Heart right ventricle (tissue), 16 donors: ENCODE measurements around the gene PLGRKT. TPM values are rescaled to one million over a fixed set of nuclear protein-coding genes. Genes with fewer than 3 reads are reported as not detected.

Experiments used
- ATAC-seq, 8 donors: fragments of 200-7000 bp; cut with Tn5 transposase; one replicate each; pipeline ENCODE4 v1.9.1; 2020; ENCODE audit warnings: mild to moderate bottlenecking in 8 of 8, moderate library complexity in 8 of 8, moderate number of reproducible peaks in 1 of 8
- DNase-seq, 2 donors: peaks; one replicate each; pipeline ENCODE4 v3.0.0-alpha.2; 2020
- H3K27ac ChIP-seq, 10 donors: fragments of 200-600 bp; sonication (generic) in 2 of 10; one replicate each; pipeline versions ENCODE4 v1.5.0 to v1.8.0; 2020 to 2022; ENCODE audit warnings: mild to moderate bottlenecking in 3 of 10
- H3K27me3 ChIP-seq, 7 donors: fragments of 200-600 bp; one replicate each; pipeline ENCODE4 v1.8.0; 2021 to 2022; ENCODE audit warnings: mild to moderate bottlenecking in 2 of 7
- H3K36me3 ChIP-seq, 9 donors: fragments of 200-600 bp; sonication (generic) in 1 of 9; one replicate each; pipeline versions ENCODE4 v1.5.0 to v1.8.0; 2020 to 2022; ENCODE audit warnings: mild to moderate bottlenecking in 2 of 9
- H3K4me1 ChIP-seq, 9 donors: fragments of 200-600 bp; sonication (generic) in 1 of 9; one replicate each; pipeline versions ENCODE4 v1.5.0 to v1.8.0; 2020 to 2022; ENCODE audit warnings: mild to moderate bottlenecking in 4 of 9
- H3K4me3 ChIP-seq, 10 donors: fragments of 200-600 bp; sonication (generic) in 2 of 10; one replicate each; pipeline versions ENCODE4 v1.5.0 to v1.8.0; 2020 to 2022; ENCODE audit warnings: mild to moderate bottlenecking in 7 of 10, moderate library complexity in 2 of 10
- H3K9me3 ChIP-seq, 11 donors: fragments of 200-600 bp in 10 of 11; sonication (generic) in 2 of 11; one replicate each; pipeline versions ENCODE4 v1.5.0 to v1.8.0; 2013 to 2022; ENCODE audit warnings: mild to moderate bottlenecking in 2 of 11, control low read depth in 1 of 11, moderate library complexity in 1 of 11
- WGBS, 2 donors: extraction: QIAGEN DNeasy Blood & Tissue Kit; methylation state at CpG; one replicate each; pipeline ENCODE4 v1.1.7; 2013; ENCODE audit warnings: inconsistent platforms in 1 of 2; 5-methylcytosine and 5-hydroxymethylcytosine counted together
- intact Hi-C, 10 donors: fragments of 100-400 bp; cut with DNase I; formaldehyde crosslinking; loops; one replicate each; pipeline versions ENCODE4 v1.11.1 to v1.14.2; 2022
- polyA plus RNA-seq, 2 donors: library from polyadenylated mRNA; stranded (reverse); fragments of 200-250 nt; gene quantifications; one replicate each; pipeline ENCODE4 v1.2.3, GENCODE V29; 2013
- total RNA-seq, 10 donors: library from RNA; stranded (reverse); fragmentation: NEBNext Ultra II Directional in 3 of 10; extraction: Animal tissue kit (Norgen Biotek cat#: 25700) in 3 of 10; gene quantifications; one replicate each; pipeline versions ENCODE4 v1.2.1 to v1.2.4, GENCODE V29; 2021 to 2023
- TF ChIP-seq, protein P1 (sequence below), 9 donors: fragments of 200-600 bp; sonication (generic) in 2 of 9; IDR thresholded peaks; one replicate each; pipeline versions ENCODE4 v1.5.0 to v1.8.0; 2021 to 2022; ENCODE audit warnings: antibody characterized with exemption in 9 of 9, mild to moderate bottlenecking in 5 of 9, moderate library complexity in 1 of 9
- donor health status: Arrhythmogenic right ventricular cardiomyopathy.
- donor health status: ischemic (EF 13 %, LVEDD 7.1; RV severe dilation, severe dysfunction).
- donor health status: healthy with polysubstance abuse.
- donor health status: DM: no; HTN: yes; CAD: no.
- donor health status: DM: no; HTN: no; CAD: no.
- donor health status: ischemic (EF 25% LVEDD 6.9; RV normal size, moderate dysfunction).
- donor health status: ischemic (EF 25% LVEDD 5.7; RV mildly dilated, moderate dysfunction).
- donor health status: healthy.
- donor health status: DM: yes; HTN: yes; CAD: no.
- donor health status: Ischemic cardiomyopathy.
- donor health status: ischemic (EF 35%, LVEDD 5.7; RV mildly dilated, moderate dysfunction).
- donor health status: nonischemic (EF 11% LVEDD 7.7; RV severe dilation, severe dysfunction).
- donor health status: DM: yes; HTN: yes; CAD: no.
- donor health status: PGD.
- donor health status: ischemic (EF 29% LVEDD 5.4; RV normal size, mild dysfunction).
- donor health status: nonischemic (EF 23%, LVEDD 6.1; RV moderate dilation, normal function).

The PLGRKT gene
- total and polyA plus RNA-seq, 12 donors = 11.8 to 53.0 (median 35.9) TPM

DNA sequence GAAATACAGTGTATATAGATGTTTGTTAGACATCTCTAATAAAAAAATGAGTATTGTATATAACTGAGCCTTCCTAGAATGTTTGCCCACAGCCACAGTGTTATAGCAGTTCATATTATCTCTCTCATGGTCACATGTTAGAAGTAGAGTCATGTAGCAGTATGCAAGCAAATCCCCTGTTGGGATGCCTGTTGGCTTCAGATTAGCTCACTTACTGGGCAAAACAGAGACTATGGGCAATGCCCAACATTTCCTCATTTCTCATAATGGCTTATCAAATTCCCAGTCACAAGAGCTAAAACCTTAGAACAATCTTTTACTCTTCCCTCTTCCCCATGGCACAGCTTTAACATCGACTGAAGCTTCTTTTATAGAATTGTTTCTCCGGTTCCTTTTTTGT lies 45.6 kb upstream of the PLGRKT start:
- ATAC-seq (no peak), DNase-seq (no peak)
- 75 to 95% methylated on average over 2 of the region's 2 CpGs for WGBS, 2 donors
- intact Hi-C loops = no loop called here
- no peaks in the 10 kb centered on the region for H3K36me3 ChIP-seq
- no peaks in the 10 kb centered on the region for H3K9me3 ChIP-seq
- no peak overlapping the region for H3K4me3 ChIP-seq
- H3K4me1 ChIP-seq = no peaks in the 10 kb centered on the region
- TF ChIP-seq, protein P1, sequence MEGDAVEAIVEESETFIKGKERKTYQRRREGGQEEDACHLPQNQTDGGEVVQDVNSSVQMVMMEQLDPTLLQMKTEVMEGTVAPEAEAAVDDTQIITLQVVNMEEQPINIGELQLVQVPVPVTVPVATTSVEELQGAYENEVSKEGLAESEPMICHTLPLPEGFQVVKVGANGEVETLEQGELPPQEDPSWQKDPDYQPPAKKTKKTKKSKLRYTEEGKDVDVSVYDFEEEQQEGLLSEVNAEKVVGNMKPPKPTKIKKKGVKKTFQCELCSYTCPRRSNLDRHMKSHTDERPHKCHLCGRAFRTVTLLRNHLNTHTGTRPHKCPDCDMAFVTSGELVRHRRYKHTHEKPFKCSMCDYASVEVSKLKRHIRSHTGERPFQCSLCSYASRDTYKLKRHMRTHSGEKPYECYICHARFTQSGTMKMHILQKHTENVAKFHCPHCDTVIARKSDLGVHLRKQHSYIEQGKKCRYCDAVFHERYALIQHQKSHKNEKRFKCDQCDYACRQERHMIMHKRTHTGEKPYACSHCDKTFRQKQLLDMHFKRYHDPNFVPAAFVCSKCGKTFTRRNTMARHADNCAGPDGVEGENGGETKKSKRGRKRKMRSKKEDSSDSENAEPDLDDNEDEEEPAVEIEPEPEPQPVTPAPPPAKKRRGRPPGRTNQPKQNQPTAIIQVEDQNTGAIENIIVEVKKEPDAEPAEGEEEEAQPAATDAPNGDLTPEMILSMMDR (IDR thresholded peaks at IDR 0.05) = no peak
- H3K27me3 ChIP-seq = no peaks in the 10 kb centered on the region
- H3K27ac ChIP-seq = no peak overlapping the region

DNA sequence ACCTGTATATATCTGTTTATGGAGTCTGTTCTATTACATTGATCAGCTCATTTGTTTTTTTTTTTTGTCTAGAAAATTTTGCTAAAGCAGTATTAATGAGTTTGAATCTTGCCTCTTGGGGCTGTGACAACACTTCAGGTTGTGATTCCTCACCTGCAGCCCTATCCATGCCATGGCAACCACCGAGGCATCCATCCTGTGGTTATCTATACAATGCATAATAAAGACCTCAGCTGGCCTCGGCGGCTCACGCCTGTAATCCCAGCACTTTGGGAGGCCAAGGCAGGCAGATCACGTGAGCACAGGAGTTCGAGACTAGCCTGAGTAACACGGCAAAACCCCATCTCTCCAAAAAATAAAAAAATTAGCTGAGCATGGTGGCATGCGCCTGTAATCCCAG lies 44.5 kb upstream of the PLGRKT start:
- Histone ChIP-seq H3K9me3 (no peaks in the 10 kb centered on the region), H3K27me3 (no peaks in the 10 kb centered on the region), H3K4me1 (no peaks in the 10 kb centered on the region), H3K36me3 (no peaks in the 10 kb centered on the region), H3K4me3 (no peak overlapping the region), H3K27ac (no peak overlapping the region)
- TF ChIP-seq, protein P1 (IDR thresholded peaks at IDR 0.05) = no peak
- intact Hi-C loops = no loop called here
- no peak for ATAC-seq
- 85 to 88% methylated on average over 8 of the region's 8 CpGs for WGBS, 2 donors
- no peak for DNase-seq

DNA sequence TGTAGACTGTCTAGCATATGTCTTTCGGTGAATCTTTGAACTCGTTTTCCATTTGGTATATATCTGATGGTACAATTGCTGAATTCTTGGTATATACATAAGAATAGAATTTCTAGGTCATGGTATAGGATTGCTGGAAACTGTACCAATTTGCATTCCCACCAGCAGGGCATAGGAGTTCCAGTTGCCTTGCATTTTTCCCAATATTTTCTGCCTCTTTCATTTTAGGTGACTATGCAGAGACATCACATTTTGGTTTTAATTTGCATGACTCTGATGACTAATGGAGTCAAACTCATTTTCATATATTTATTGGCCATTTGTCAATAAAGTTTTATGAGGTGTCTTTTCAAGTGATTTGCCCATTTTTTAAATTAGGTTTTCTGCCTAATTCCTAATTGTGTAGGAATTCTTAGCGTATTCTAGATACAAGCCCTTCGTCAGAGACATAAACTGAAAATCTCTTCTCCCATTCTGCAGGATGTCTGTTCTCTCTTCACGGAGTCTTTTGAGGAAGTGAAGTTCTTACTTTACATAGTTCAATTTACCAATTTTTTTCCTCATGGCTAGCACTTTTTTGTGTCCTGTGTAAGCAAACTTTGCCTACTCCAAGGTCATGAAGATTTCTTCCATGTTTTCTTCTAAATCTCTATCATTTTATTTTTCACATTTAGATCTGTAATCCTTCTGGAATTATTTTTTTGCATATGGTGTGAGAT lies 43.8 kb upstream of the PLGRKT start:
- Histone ChIP-seq H3K4me1 (no peaks in the 10 kb centered on the region), H3K36me3 (no peaks in the 10 kb centered on the region), H3K9me3 (no peaks in the 10 kb centered on the region), H3K4me3 (no peak overlapping the region), H3K27ac (no peak overlapping the region), H3K27me3 (no peaks in the 10 kb centered on the region)
- DNase-seq (no peak), ATAC-seq (no peak)
- 89 to 92% methylated on average over 5 of the region's 5 CpGs for WGBS, 2 donors
- intact Hi-C loops = no loop called here
- TF ChIP-seq, protein P1 (IDR thresholded peaks at IDR 0.05) = no peak

DNA sequence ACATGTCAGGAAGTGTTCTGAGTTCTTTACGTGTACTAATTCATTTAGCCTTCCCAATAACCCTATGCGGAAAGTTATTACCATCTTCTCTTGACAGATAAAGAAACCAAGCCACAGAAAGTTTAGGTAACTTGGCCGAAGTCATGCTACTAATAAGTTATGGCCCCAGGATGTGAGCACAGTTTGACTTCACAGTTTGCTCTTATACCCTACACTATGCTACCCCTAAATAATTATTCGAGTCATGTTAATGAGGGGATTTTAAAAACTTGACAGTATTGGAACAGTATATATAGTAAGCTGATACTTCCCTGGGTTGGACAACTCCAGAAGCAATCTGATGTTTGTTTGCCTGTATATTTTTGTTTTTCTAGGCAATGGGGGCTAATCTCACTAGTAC lies 43.2 kb upstream of the PLGRKT start:
- intact Hi-C loops = no loop called here
- Histone ChIP-seq H3K27ac (no peak overlapping the region), H3K4me3 (no peak overlapping the region), H3K36me3 (no peaks in the 10 kb centered on the region), H3K27me3 (no peaks in the 10 kb centered on the region), H3K4me1 (no peaks in the 10 kb centered on the region), H3K9me3 (no peaks in the 10 kb centered on the region)
- TF ChIP-seq, protein P1 (IDR thresholded peaks at IDR 0.05) = no peak
- no peak for ATAC-seq
- WGBS, 2 donors = 96 to 98% methylated on average over 4 of the region's 4 CpGs
- no peak for DNase-seq
